Islet of Langerhans (tissue), 1 donor: Measurements from ENCODE around the gene HMGB4.

Source experiments
- FAIRE-seq: peaks from one replicate; lab custom pipeline; 2011; peaks lifted over from hg19 to GRCh38; lab: Jason Lieb, UNC

The HMGB4 gene

GRCh38 chr1:33898406-33898805 lies 34.5 kb downstream of the HMGB4 start:
- no peak for FAIRE-seq

GRCh38 chr1:33898881-33899280 lies 35.0 kb downstream of the HMGB4 start:
- no peak for FAIRE-seq

GRCh38 chr1:33899746-33900145 lies 35.9 kb downstream of the HMGB4 start:
- no peak for FAIRE-seq

GRCh38 chr1:33902486-33903209 lies 38.8 kb downstream of the HMGB4 start:
- FAIRE-seq, result no peak

- no peak for FAIRE-seq
Measured at GRCh38 chr1:33903210-33903589, 39.3 kb downstream of the HMGB4 start.

- FAIRE-seq, result no peak
Measured at GRCh38 chr1:33905241-33905640, 41.4 kb downstream of the HMGB4 start.

GRCh38 chr1:33906156-33906555 lies 42.3 kb downstream of the HMGB4 start:
- FAIRE-seq, result no peak

- no peak for FAIRE-seq
Measured at GRCh38 chr1:33908324-33908956, 44.6 kb downstream of the HMGB4 start.
